NCI-H748 (cell line): Measurements from ENCODE around the gene PROM2.

ENCODE experiments used
- DNase-seq: peaks from one replicate; lab custom pipeline; 2025; ENCODE audit not compliant: unreplicated experiment; lab: John Stamatoyannopoulos, UW

PROM2 gene

GRCh38 chr2:95284886-95285541 is 10.8 kb downstream of the PROM2 start:
- no peak for DNase-seq

- no peak for DNase-seq
These were observed 11.3 kb downstream of the PROM2 start for GRCh38 chr2:95285542-95285932.

- DNase-seq = no peak
These were observed 13.1 kb downstream of the PROM2 start for GRCh38 chr2:95287336-95287735.

- DNase-seq = peak; percentile 16
These were observed 13.6 kb downstream of the PROM2 start for GRCh38 chr2:95287806-95288205.

GRCh38 chr2:95289253-95289652 is 15.0 kb downstream of the PROM2 start:
- DNase-seq = no peak

- DNase-seq = no peak
These were observed 17.0 kb downstream of the PROM2 start for GRCh38 chr2:95291222-95291621.

GRCh38 chr2:95292623-95293260 is 18.5 kb downstream of the PROM2 start:
- no peak for DNase-seq

- no peak for DNase-seq
These were observed 20.5 kb downstream of the PROM2 start for GRCh38 chr2:95294579-95295250.

GRCh38 chr2:95295376-95295775 is 21.1 kb downstream of the PROM2 start:
- DNase-seq = no peak

- DNase-seq = peak; percentile 49
These were observed 21.8 kb downstream of the PROM2 start for GRCh38 chr2:95296011-95296410.

GRCh38 chr2:95296880-95297487 is 22.7 kb downstream of the PROM2 start, which contains the start of gene KCNIP3:
Gene KCNIP3 (plus strand): TSS chr2:95297347. CDS start chr2:95297439, 92 bp downstream.
- peak; percentile 75 for DNase-seq

GRCh38 chr2:95297639-95298395 is 23.6 kb downstream of the PROM2 start:
- DNase-seq = no peak

- no peak for DNase-seq
These were observed 24.4 kb downstream of the PROM2 start for GRCh38 chr2:95298486-95299111.

- DNase-seq = no peak
These were observed 25.7 kb downstream of the PROM2 start for GRCh38 chr2:95299961-95300360.

GRCh38 chr2:95300450-95300849 is 26.2 kb downstream of the PROM2 start:
- no peak for DNase-seq

- no peak for DNase-seq
These were observed 26.9 kb downstream of the PROM2 start for GRCh38 chr2:95301186-95301585.

GRCh38 chr2:95301876-95302641 is 27.8 kb downstream of the PROM2 start:
- no peak for DNase-seq

GRCh38 chr2:95303191-95303919 is 29.1 kb downstream of the PROM2 start:
- no peak for DNase-seq

GRCh38 chr2:95305380-95306061 is 31.3 kb downstream of the PROM2 start:
- peak; percentile 45 for DNase-seq
